ENCODE results near the gene MAGOHB. TPM values are rescaled to one million over a fixed set of nuclear protein-coding genes. Genes with fewer than 3 reads are reported as not detected.
"Not testable (repeated sequence)": the region's sequence is repeated elsewhere in the genome, so short reads cannot be mapped to it uniquely, and the experiment has no call there.

MAGOHB gene
- total RNA-seq, 1 donor from 2014 or later, result 16.7 TPM

GRCh38 chr12:10612110-10612509 lies 1.3 kb downstream of the MAGOHB start:
- ATAC-seq, result no peak

DNA sequence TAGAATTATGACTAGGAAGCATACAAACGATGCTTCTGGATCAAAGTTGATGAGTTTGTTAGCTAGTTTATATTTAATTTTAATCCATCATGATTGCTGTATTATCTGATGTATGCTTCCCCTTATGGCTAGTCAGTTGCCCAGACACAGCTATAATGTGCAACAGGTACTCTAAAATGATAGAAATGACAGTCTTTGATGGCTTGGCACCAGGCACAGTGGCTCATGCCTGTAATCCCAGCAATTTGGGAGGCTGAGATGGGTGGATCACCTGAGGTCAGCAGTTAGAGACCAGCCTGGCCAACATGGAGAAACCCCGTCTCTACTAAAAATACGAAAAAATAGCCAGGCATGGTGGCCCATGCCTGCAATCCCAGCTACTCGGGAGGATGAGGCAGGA lies 2.2 kb downstream of the MAGOHB start:
- not testable (repeated sequence) for ATAC-seq

DNA sequence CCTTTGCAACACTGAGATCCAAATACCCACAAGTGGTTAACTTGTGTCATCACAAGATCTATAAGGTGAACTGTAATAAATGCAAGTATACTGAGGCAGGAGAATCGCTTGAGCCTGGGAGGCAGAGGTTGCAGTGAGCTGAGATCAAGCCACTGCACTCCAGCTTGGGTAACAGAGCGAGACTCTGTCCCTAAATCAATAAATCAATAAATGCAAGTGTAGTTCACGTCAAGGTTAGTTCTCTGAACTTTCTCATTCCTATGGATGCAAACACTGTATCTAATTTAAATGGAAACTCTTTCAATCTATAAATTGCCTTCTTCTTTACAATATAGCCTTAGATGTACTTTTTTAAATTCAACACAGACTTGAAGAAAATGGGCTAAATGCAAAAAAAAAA lies 3.2 kb downstream of the MAGOHB start:
- ATAC-seq, result no peak

- no peak for ATAC-seq
Observed at GRCh38 chr12:10607885-10608458, 5.4 kb downstream of the MAGOHB start.

GRCh38 chr12:10601860-10602259 lies 11.5 kb downstream of the MAGOHB start:
- no peak for ATAC-seq

DNA sequence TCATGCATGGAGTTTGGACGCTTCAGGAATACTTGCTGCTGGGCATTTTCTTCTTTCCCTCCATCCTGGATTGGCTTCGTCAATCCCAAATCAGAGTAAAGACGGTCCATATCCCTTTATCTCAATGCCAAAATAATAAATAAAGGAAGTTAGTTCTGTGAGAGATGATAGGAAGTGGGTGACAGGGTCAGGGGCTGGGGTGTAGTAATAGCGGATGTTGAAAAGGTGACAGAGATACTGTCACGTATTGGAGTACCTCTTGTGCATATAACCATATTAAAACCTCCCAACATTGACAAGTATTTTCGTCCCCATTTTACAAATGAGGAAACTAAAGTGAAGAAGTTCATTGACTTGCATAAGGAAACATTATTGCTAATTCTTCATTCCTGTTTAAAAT lies 12.4 kb downstream of the MAGOHB start:
- ATAC-seq, result no peak

- no peak for ATAC-seq
Observed at GRCh38 chr12:10595881-10596280, 17.5 kb downstream of the MAGOHB start.

DNA sequence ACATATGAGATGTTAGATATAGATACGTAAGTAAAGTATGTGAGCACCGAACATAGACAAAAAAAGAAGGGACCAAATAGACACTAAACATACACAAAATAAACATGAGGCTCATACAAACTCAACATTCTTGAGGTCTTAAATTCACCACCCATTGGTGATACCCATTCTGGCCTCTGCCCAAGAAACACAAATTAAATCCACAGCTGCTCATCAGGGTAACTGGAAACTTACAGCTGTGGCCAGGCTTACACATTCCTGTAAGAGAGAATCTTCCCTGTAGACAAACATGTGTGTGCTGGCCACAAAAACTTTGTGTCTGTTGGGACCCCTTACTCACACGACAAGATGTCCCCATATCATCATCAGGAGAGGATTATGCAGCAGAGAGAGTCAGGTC lies 22.4 kb downstream of the MAGOHB start:
- no peak for ATAC-seq

DNA sequence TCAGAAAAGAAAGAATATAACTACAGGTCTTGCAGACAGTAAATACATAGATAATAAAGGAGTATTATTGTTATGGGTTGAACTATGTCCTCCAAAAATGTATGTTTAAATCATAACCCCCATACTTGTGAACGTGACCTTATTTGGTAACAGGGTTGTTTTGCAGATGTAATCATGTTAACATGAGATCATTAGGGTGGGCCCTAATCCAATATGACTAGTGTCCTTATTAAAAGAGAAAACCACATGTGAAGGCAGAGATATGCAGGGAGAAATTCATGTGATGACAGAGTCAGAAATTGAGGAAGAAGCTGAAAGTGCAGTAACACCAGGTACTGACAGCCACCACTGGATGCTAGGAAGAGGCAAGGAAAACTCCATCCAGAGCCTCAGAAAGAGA lies 29.0 kb downstream of the MAGOHB start:
- ATAC-seq, result no peak

DNA sequence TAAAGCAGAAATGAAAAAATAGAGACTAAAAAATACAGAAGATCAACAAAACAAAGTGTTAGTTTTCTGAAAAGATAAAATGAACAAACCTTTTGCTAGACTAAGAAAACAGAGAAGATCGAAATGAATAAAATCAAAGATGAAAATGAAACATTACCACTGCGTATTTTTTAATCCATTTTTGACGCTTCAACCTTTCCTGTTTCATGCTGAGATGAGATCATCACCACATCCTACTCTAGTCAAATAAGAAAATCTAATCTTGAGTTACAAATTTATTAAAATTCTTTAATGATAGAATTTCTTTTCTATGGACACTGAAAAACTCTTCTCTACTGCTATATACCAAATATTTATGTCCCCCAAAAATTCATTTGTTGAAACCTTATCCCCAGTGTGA lies 30.7 kb downstream of the MAGOHB start:
- ATAC-seq, result no peak

GRCh38 chr12:10582133-10582532 lies 31.3 kb downstream of the MAGOHB start:
- ATAC-seq, result not testable (repeated sequence)

DNA sequence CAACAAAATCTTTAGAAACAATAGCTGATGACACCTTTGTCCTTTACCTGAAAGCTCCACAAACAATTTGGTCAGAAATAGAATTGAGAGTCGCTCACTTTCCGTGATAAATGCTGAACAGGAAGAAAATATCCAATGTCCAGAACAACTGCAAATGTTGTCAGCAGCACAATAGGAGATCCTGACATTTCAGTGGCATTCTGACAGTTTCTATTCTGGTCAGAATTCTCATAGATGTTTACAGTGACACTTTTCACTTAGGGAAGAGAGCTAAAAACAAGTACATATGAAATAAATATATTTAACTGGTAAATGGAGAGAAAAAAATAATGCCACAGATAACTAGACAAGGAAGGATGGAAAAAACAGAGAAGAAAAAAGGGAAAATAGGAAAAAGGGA lies 39.1 kb downstream of the MAGOHB start:
- ATAC-seq, result no peak

DNA sequence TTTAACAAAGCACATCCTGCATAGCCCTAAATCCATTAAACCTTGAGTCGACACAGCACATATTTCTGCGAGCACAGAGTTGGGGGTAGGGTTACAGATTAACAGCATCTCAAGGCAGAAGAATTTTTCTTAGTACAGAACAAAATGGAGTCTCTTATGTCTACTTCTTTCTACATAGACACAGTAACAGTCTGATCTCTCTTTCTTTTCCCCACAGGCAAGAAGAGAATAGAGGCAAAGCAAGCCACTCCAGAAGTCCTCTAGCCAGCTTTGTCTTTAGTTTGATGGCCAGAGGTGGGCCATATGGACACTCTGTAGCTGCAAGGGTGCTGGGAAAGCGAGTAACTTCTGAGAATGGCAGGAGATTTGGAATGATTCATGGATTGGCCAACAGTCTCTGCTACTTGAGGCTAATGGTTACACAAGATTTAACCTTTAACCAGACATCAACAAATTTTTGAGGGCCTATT lies 41.4 kb downstream of the MAGOHB start:
- not testable (repeated sequence) for ATAC-seq

DNA sequence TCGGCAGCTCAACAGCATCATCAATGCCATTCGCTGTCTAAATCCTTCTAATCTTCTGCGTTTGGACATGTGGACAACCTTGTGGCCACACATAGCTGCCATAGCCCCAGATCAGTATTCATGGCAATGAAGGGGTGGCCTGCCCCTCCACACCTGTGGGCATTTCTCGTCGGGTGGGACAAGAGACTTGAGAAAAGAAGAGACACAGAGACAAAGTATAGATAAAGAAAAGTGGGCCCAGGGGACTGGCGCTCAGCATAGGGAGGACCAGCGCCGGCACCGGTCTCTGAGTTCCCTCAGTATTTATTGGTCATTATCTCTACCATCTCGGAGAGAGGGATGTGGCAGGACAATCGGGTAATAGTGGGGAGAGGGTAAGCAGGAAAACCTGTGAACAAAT lies 42.3 kb downstream of the MAGOHB start:
- ATAC-seq, result no peak

GRCh38 chr12:10567813-10568212 lies 45.6 kb downstream of the MAGOHB start:
- no peak for ATAC-seq

DNA sequence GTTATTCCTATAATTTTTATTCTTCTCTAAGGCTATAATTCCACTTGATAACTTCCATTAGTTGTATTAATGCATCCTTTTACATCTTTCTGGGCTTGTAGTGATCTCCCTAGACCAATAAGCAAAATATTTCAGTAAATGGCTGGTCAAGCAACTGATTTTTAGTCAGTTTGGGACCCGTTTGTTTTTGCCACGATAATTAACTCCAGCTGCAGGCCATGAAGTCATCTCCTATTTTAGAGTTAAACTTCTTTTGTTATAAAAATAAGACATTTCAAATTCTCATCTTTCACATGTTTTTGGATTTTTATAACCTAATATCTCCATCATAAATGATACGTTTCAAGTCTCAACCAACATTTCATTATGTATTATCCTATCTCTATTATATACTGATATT lies 49.4 kb downstream of the MAGOHB start:
- ATAC-seq, result no peak

DNA sequence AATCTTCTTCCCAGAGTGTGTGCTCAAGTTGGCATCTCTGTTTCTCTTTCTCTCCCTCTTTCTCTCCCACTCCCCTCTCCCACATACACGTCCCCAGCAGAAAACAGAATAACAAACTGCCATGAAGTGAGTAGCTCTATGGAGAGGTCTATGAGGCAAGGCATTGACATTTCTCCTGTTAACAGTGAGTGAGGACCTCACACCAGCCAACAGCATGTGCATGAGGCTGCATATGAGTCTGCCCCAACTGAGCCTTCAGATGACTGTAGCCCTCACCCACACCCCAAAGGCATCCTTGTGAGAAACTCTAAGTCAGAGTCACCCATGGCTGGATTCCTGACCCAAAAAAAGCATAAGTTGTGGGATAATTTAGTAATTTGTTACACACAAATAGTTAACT lies 50.4 kb downstream of the MAGOHB start:
- ATAC-seq, result no peak

GRCh38 chr12:10562306-10562933 lies 51.0 kb downstream of the MAGOHB start:
- no peak for ATAC-seq

DNA sequence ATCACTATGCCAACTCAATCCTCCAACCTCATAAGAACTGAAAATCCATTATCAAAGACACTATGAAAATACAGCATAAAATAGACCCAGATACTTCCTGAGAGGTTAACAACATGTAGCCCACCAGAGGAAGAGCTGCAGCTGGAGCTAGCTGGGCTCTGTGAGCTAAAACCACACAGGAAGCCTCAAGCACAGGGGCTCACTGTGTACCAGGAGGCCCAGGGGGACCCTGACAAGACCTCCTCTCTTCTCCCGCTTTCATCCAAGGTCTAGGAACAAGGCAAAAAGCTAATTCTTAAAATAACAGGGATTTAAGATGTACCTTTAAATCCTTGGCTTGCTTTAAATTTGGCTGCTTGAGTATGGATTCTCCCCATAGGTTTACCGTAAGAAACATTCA lies 54.2 kb downstream of the MAGOHB start:
- ATAC-seq, result no peak

DNA sequence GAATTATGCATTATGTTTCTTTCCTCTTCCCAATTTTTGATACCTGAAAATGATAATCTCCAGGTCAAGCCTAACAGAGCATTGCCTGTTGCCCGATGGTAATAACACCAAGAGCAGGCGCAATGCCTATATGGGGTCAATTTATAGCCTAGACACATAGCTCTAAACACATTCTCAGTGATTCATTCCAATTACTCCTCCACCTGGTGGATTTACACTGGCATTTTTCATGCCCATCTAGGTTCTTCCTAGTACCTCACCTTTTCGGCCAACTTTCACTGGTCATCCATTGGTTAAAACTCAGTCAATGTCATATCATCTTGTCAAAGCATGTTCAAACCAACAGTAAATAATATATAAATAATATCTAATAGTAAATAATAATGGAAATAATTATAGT lies 54.6 kb downstream of the MAGOHB start:
- no peak for ATAC-seq

GRCh38 chr12:10558301-10558700 lies 55.1 kb downstream of the MAGOHB start:
- no peak for ATAC-seq

- ATAC-seq, result no peak
Observed at GRCh38 chr12:10557766-10558165, 55.6 kb downstream of the MAGOHB start.

- no peak for ATAC-seq
Observed at GRCh38 chr12:10557329-10557728, 56.1 kb downstream of the MAGOHB start.

DNA sequence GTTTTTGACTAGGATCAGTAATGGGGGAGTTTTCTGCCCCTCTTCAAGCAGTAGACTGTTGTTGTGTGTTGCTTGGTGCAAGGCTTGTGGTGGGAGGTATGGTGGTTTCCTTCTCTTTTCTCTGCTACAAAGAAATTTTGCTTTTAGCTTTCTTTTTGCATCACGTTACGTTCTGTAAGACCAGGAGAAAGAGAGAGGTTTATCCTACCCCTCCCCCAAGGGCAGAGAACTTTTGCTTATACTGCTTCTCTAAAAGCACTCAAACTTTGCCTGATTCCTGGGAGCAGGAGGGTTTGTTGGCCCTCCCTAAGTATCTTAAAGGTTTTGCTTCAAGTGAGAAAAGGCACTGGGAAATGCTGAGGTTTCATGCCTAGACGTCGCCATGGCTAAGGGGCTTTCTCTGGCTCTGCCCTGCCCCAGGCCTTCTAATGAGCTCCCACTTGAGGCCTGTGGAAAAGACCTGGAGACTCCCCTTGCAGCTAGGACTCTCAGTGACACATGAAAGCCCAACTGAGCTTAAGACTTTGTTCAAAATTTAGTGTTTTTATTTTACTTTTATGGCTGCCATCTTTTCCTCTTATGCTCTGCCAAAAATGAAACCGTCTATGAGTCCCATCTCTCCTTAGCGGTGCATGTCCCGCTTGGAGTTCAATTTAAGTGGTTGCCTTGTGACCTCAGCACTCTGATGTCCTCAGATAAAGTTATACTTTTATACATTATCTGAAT lies 58.5 kb downstream of the MAGOHB start:
- ATAC-seq, result no peak
